GM23338 (cell line): Measurements from ENCODE around the gene HEATR9.

Source experiments
- CTCF ChIP-seq, 2 experiments: fragments of 200-600 bp in 1 of 2; sonication (generic) in 1 of 2; conservative IDR thresholded peaks; 2 replicates each; pipeline versions ENCODE4 v1.5.1 to v1.6.1; 2016 to 2017; ENCODE audit warnings: antibody characterized with exemption in 2 of 2, low read depth in 2 of 2, mild to moderate bottlenecking in 2 of 2, moderate library complexity in 1 of 2
- EZH2 ChIP-seq: fragments of 200-600 bp; sonication (generic); IDR thresholded peaks from one replicate; pipeline ENCODE4 v1.8.0; 2017; ENCODE audit warnings: antibody characterized with exemption, mild to moderate bottlenecking, low read depth; ENCODE audit not compliant: unreplicated experiment
- REST ChIP-seq: IDR thresholded peaks from one replicate; pipeline ENCODE4 v1.6.1; 2018; ENCODE audit warnings: antibody characterized with exemption; ENCODE audit not compliant: unreplicated experiment

- TF ChIP-seq CTCF (conservative IDR thresholded peaks at IDR 0.05; ENCODE audit: low read depth in 2 of 2): no peak
- no peak for TF ChIP-seq EZH2
- TF ChIP-seq REST: no peak
Observed at GRCh38 chr17:35807371-35808144, 61.1 kb downstream of the HEATR9 start.
